ENCODE measurements around the gene KIRREL3.

DNA sequence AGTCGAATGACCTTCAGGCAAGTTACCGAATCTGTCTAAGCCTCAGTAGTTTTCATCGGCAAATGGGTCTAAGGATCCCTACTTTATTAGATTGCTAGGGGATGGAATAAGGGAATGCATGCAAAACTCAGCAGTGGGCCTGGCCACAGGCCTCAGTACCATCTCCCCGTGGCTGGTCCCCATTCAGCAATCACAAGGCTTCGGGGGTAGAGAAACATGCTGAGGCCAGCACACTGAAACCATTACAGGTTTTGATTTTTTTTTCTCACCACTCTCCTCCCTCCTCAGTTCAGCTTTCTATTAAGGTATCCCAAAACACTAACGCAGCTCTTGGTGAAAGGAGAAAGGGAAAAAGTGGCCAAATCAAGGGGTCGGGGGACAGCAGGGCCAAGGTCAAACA, 11.9 kb downstream of the KIRREL3 start:
- TF ChIP-seq CTCF (IDR thresholded peaks at IDR 0.05; ENCODE audit: insufficient read depth, low read length) (no peak), REST (IDR thresholded peaks at IDR 0.05; ENCODE audit: insufficient replicate concordance, low read depth) (no peak), POLR2AphosphoS5 (IDR thresholded peaks at IDR 0.05; ENCODE audit: low read depth) (no peak)

Data from HL-60 (cell line).